HepG2 (cell line): ENCODE data around the gene SLC16A13. TPM values are rescaled to one million over a fixed set of nuclear protein-coding genes. Genes with fewer than 3 reads are reported as not detected.

ENCODE experiments used
- ARID2 ChIP-seq: sonication (generic); formaldehyde crosslinking; IDR thresholded peaks from 2 replicates; pipeline ENCODE4 v1.8.1; 2022; ENCODE audit warnings: mild to moderate bottlenecking, missing genetic modification reagents, borderline replicate concordance
- CBFB ChIP-seq: sonication (generic); formaldehyde crosslinking; IDR thresholded peaks from 2 replicates; pipeline ENCODE4 v1.4.0; 2020; ENCODE audit warnings: missing genetic modification reagents
- DPF2 ChIP-seq: sonication (generic); formaldehyde crosslinking; IDR thresholded peaks from 2 replicates; pipeline ENCODE4 v1.4.0; 2020; ENCODE audit warnings: mild to moderate bottlenecking, low read depth, missing genetic modification reagents, borderline replicate concordance
- GZF1 ChIP-seq: sonication (generic); formaldehyde crosslinking; IDR thresholded peaks from 2 replicates; pipeline ENCODE4 v1.5.1; 2020; ENCODE audit warnings: mild to moderate bottlenecking, missing genetic modification reagents
- MATR3 ChIP-seq: sonication (generic); formaldehyde crosslinking; IDR thresholded peaks from 2 replicates; pipeline ENCODE4 v1.4.0; 2020; ENCODE audit warnings: missing genetic modification reagents
- MBD4 ChIP-seq: IDR thresholded peaks from 2 replicates; pipeline ENCODE4 v1.6.1; 2012; ENCODE audit warnings: low read length, inconsistent platforms, borderline replicate concordance
- PHF8 ChIP-seq: sonication (generic); formaldehyde crosslinking; IDR thresholded peaks from 2 replicates; pipeline ENCODE4 v1.5.0; 2020; ENCODE audit warnings: missing genetic modification reagents
- SALL1 ChIP-seq: sonication (generic); formaldehyde crosslinking; IDR thresholded peaks from 2 replicates; pipeline ENCODE4 v1.8.0; 2022; ENCODE audit warnings: mild to moderate bottlenecking, missing genetic modification reagents
- SOX6 ChIP-seq, 2 experiments: fragments of 450-650 bp in 1 of 2; sonication (generic) in 1 of 2; formaldehyde crosslinking in 1 of 2; IDR thresholded peaks; 2 replicates each; pipeline versions ENCODE4 v1.4.0 to v1.6.1; 2017 to 2020; ENCODE audit warnings: antibody characterized with exemption in 1 of 2, mild to moderate bottlenecking in 1 of 2, missing genetic modification reagents in 1 of 2
- ZFP36 ChIP-seq: fragments of 150-350 bp; IDR thresholded peaks from 2 replicates; pipeline ENCODE4 v1.6.1; 2018; ENCODE audit warnings: borderline replicate concordance, low read length, low read depth; ENCODE audit not compliant: partially characterized antibody
- ZNF124 ChIP-seq: sonication (generic); formaldehyde crosslinking; IDR thresholded peaks from 2 replicates; pipeline ENCODE4 v1.4.0; 2020; ENCODE audit warnings: missing genetic modification reagents
- ZNF138 ChIP-seq: sonication (generic); formaldehyde crosslinking; IDR thresholded peaks from 2 replicates; pipeline ENCODE4 v1.5.0; 2020; ENCODE audit warnings: mild to moderate bottlenecking, low read depth, missing genetic modification reagents
- ZNF20 ChIP-seq: sonication (generic); formaldehyde crosslinking; IDR thresholded peaks from 2 replicates; pipeline ENCODE4 v1.4.0; 2020; ENCODE audit warnings: mild to moderate bottlenecking, moderate library complexity, missing genetic modification reagents
- ZNF468 ChIP-seq: sonication (generic); formaldehyde crosslinking; IDR thresholded peaks from 2 replicates; pipeline ENCODE4 v1.8.0; 2022; ENCODE audit warnings: mild to moderate bottlenecking, moderate library complexity, missing genetic modification reagents
- ZNF629 ChIP-seq: sonication (generic); formaldehyde crosslinking; conservative IDR thresholded peaks from 2 replicates; pipeline ENCODE4 v1.5.0; 2020; ENCODE audit warnings: missing genetic modification reagents
- ZNF781 ChIP-seq: sonication (generic); formaldehyde crosslinking; IDR thresholded peaks from 2 replicates; pipeline ENCODE4 v1.5.1; 2020; ENCODE audit warnings: borderline replicate concordance, mild to moderate bottlenecking, missing genetic modification reagents; ENCODE audit errors: not compliant biosample characterization
- ZSCAN9 ChIP-seq: IDR thresholded peaks from 2 replicates; pipeline ENCODE4 v1.6.1; 2016; ENCODE audit warnings: borderline replicate concordance
- polyA plus RNA-seq, 8 experiments: library from polyadenylated mRNA; depleted of rRNA in 3 of 8; stranded (reverse) in 7 of 8; unstranded in 1 of 8; fragments of >200 nt; fragmentation: Illumina TruSeq in 4 of 8; extraction: Trizol in 4 of 8; gene quantifications; 2 replicates each; pipeline versions ENCODE4 v1.2.1 to v1.2.3, GENCODE V29; 2011 to 2016; ENCODE audit warnings: low read depth in 4 of 8, missing spikeins in 1 of 8, mixed read lengths in 1 of 8; ENCODE audit not compliant: insufficient read depth in 1 of 8
- total RNA-seq, 5 experiments: library from RNA; depleted of rRNA; stranded (reverse); fragments of >200 nt; fragmentation: Illumina TruSeq; extraction: Trizol; gene quantifications; 2 replicates each; pipeline ENCODE4 v1.2.3, GENCODE V29; 2016; ENCODE audit warnings: low read depth in 1 of 5
- TF ChIP-seq, protein P1 (sequence below): IDR thresholded peaks from 2 replicates; pipeline ENCODE4 v1.6.1; 2012; ENCODE audit warnings: low read depth, low read length, improper control_type of control experiment
- TF ChIP-seq, protein P2 (sequence below), 2 experiments: sonication (generic) in 1 of 2; formaldehyde crosslinking in 1 of 2; IDR thresholded peaks; 2 replicates each; pipeline versions ENCODE4 v1.5.1 to v1.6.1; 2011 to 2020; ENCODE audit warnings: borderline replicate concordance in 1 of 2, low read depth in 1 of 2, low read length in 1 of 2, mild to moderate bottlenecking in 1 of 2, missing genetic modification reagents in 1 of 2, moderate library complexity in 1 of 2
- TF ChIP-seq, protein P3 (sequence below): sonication (generic); formaldehyde crosslinking; IDR thresholded peaks from 2 replicates; pipeline ENCODE4 v1.8.1; 2023; ENCODE audit warnings: mild to moderate bottlenecking, missing genetic modification reagents, borderline replicate concordance
- TF ChIP-seq, protein P4 (sequence below): sonication (generic); formaldehyde crosslinking; IDR thresholded peaks from 2 replicates; pipeline ENCODE4 v1.4.0; 2020; ENCODE audit warnings: missing genetic modification reagents

SLC16A13 gene
- total and polyA plus RNA-seq, 2 of the 13 experiments (the other 11 are each of a cell fraction or from before 2014, with no cell fraction given) = 2.2 to 3.0 TPM

DNA sequence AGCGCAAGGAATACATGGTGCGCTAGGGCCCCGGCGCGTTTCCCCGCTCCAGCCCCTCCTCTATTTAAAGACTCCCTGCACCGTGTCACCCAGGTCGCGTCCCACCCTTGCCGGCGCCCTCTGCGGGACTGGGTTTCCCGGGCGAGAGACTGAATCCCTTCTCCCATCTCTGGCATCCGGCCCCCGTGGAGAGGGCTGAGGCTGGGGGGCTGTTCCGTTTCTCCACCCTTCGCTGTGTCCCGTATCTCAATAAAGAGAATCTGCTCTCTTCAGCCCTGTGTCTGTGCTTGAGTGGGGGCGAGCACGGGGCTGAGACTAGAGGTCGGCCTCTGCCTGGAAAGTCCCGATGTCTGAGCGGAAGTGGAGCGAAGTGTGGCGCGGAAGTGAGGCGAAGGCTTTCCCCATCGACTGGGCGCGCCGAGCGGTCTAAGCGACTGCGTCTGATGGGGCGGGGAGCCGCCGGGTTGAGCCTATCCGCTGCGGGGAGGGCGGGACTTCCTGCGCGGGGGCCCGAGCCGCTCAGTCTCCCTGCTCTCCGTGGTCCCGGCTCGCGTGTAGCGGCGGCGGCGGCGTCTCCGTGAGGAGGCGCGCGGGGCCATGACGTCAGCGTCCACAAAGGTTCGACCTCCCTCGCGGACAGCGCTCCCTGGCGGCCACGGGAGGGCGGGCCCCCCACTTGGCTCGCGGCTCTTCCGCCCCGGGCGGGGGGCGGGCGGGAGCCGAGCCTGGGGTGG lies 21.4 kb upstream of the SLC16A13 start (continued):
- peak; percentile 81 for TF ChIP-seq SALL1
- TF ChIP-seq ZNF468 = no peak
- TF ChIP-seq, protein P1, sequence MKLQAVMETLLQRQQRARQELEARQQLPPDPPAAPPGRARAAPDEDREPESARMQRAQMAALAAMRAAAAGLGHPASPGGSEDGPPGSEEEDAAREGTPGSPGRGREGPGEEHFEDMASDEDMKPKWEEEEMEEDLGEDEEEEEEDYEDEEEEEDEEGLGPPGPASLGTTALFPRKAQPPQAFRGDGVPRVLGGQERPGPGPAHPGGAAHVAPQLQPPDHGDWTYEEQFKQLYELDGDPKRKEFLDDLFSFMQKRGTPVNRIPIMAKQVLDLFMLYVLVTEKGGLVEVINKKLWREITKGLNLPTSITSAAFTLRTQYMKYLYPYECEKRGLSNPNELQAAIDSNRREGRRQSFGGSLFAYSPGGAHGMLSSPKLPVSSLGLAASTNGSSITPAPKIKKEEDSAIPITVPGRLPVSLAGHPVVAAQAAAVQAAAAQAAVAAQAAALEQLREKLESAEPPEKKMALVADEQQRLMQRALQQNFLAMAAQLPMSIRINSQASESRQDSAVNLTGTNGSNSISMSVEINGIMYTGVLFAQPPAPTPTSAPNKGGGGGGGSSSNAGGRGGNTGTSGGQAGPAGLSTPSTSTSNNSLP = no peak
- peak; percentile 74 for TF ChIP-seq ZNF138 (CRISPR knock-in tag)
- TF ChIP-seq ZFP36 = no peak
- TF ChIP-seq, protein P2, sequence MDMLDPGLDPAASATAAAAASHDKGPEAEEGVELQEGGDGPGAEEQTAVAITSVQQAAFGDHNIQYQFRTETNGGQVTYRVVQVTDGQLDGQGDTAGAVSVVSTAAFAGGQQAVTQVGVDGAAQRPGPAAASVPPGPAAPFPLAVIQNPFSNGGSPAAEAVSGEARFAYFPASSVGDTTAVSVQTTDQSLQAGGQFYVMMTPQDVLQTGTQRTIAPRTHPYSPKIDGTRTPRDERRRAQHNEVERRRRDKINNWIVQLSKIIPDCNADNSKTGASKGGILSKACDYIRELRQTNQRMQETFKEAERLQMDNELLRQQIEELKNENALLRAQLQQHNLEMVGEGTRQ (IDR thresholded peaks at IDR 0.05; ENCODE audit: low read depth, low read length) = no peak
- TF ChIP-seq, protein P2 (CRISPR knock-in tag; IDR thresholded peaks at IDR 0.05; ENCODE audit: borderline replicate concordance) = 0 out of 2 replicates have a peak, but pooled peaks have one; percentile 49
- TF ChIP-seq DPF2 = no peak; the same call in 1 of the 2 replicates
- no peak for TF ChIP-seq ZNF629 (CRISPR knock-in tag)
- TF ChIP-seq, protein P3, sequence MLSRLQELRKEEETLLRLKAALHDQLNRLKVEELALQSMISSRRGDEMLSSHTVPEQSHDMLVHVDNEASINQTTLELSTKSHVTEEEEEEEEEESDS (CRISPR knock-in tag) = no peak
- TF ChIP-seq ARID2 = no peak
- TF ChIP-seq ZNF781 (CRISPR knock-in tag) = no peak
- TF ChIP-seq MATR3 (CRISPR knock-in tag) = no peak
- peak; percentile 43; the same call in 1 of the 2 replicates for TF ChIP-seq GZF1 (CRISPR knock-in tag)
- TF ChIP-seq ZSCAN9 = no peak; the same call in 1 of the 2 replicates
- TF ChIP-seq ZNF20 (CRISPR knock-in tag) = no peak
- no peak for TF ChIP-seq ZNF124 (CRISPR knock-in tag)
- TF ChIP-seq, protein P4, sequence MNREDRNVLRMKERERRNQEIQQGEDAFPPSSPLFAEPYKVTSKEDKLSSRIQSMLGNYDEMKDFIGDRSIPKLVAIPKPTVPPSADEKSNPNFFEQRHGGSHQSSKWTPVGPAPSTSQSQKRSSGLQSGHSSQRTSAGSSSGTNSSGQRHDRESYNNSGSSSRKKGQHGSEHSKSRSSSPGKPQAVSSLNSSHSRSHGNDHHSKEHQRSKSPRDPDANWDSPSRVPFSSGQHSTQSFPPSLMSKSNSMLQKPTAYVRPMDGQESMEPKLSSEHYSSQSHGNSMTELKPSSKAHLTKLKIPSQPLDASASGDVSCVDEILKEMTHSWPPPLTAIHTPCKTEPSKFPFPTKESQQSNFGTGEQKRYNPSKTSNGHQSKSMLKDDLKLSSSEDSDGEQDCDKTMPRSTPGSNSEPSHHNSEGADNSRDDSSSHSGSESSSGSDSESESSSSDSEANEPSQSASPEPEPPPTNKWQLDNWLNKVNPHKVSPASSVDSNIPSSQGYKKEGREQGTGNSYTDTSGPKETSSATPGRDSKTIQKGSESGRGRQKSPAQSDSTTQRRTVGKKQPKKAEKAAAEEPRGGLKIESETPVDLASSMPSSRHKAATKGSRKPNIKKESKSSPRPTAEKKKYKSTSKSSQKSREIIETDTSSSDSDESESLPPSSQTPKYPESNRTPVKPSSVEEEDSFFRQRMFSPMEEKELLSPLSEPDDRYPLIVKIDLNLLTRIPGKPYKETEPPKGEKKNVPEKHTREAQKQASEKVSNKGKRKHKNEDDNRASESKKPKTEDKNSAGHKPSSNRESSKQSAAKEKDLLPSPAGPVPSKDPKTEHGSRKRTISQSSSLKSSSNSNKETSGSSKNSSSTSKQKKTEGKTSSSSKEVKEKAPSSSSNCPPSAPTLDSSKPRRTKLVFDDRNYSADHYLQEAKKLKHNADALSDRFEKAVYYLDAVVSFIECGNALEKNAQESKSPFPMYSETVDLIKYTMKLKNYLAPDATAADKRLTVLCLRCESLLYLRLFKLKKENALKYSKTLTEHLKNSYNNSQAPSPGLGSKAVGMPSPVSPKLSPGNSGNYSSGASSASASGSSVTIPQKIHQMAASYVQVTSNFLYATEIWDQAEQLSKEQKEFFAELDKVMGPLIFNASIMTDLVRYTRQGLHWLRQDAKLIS (CRISPR knock-in tag) = 0 out of 2 replicates have a peak, but pooled peaks have one; percentile 30
- no peak for TF ChIP-seq MBD4
- TF ChIP-seq CBFB (CRISPR knock-in tag) = peak; percentile 59; the same call in 1 of the 2 replicates
- TF ChIP-seq PHF8 (CRISPR knock-in tag) = peak; percentile 58
- no peak for TF ChIP-seq SOX6 (IDR thresholded peaks at IDR 0.05)
- TF ChIP-seq SOX6 (CRISPR knock-in tag; IDR thresholded peaks at IDR 0.05) = peak; percentile 60; the same call in 1 of the 2 replicates
